CD4-positive, alpha-beta T cell treated with Interleukin-10 for 1 hour (primary cell): Measurements from ENCODE around the gene TRMT61B.

Experiments used
- DNase-seq: peaks from one replicate; pipeline ENCODE4 v3.0.0-alpha.2; 2020

TRMT61B gene

GRCh38 chr2:28870146-28870891, at the start of gene TRMT61B:
Gene TRMT61B, minus strand, starts transcription at chr2:28870309. Its CDS starts 32 bp downstream, at chr2:28870277.
- peak; percentile 96 for DNase-seq

GRCh38 chr2:28915939-28916338, 45.8 kb upstream of the TRMT61B start:
- DNase-seq, result no peak

- DNase-seq, result no peak
Observed at GRCh38 chr2:28909655-28910353, 39.7 kb upstream of the TRMT61B start.

- no peak for DNase-seq
Observed at GRCh38 chr2:28908172-28908571, 38.1 kb upstream of the TRMT61B start.

- DNase-seq, result no peak
Observed at GRCh38 chr2:28906821-28907220, 36.7 kb upstream of the TRMT61B start.

GRCh38 chr2:28906376-28906775, 36.3 kb upstream of the TRMT61B start:
- no peak for DNase-seq

GRCh38 chr2:28905533-28905932, 35.4 kb upstream of the TRMT61B start:
- no peak for DNase-seq

GRCh38 chr2:28904802-28905457, 34.8 kb upstream of the TRMT61B start:
- DNase-seq, result no peak

DNA sequence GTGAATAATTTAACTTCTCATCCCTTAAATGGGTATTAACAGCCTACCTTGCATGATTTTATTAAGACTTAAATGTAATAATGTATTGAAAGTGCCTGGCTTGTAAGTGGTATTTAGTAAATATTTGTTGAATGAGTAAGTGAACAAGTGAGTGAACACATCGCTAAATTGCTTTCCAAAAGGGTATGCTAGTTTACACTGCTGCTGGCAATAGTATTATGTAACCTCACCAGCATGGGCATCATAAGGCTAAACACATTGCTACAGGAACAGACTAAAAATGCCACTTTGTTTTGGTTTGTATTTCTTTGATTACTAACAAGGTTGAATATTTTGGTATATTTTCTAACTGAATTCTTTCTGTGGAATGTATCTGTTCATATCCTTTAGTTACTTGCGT, 34.2 kb upstream of the TRMT61B start:
- DNase-seq, result no peak

- no peak for DNase-seq
Observed at GRCh38 chr2:28902584-28902983, 32.5 kb upstream of the TRMT61B start.

DNA sequence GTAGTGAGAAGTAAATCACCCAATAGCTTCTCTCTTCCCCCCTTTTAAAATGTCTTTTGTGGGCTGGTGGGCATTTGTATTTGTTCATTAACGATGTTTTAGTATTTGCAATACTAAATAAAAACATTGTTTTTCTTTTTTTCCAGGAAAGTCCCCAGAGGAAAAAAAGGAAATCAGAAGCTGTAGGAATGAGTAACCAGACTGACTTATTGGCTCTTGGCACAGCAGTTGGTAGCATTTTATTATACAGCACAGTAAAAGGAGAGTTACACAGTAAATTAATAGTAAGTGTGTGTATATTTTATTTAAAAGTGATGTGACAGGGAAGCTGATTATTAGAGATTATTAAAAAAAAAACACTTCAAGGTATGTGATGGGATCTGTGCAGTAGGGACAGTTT, 31.7 kb upstream of the TRMT61B start:
- no peak for DNase-seq

- DNase-seq, result no peak
Observed at GRCh38 chr2:28901202-28901601, 31.1 kb upstream of the TRMT61B start.

GRCh38 chr2:28898048-28898447, 27.9 kb upstream of the TRMT61B start:
- DNase-seq, result no peak

GRCh38 chr2:28896906-28897305, 26.8 kb upstream of the TRMT61B start:
- DNase-seq, result no peak

DNA sequence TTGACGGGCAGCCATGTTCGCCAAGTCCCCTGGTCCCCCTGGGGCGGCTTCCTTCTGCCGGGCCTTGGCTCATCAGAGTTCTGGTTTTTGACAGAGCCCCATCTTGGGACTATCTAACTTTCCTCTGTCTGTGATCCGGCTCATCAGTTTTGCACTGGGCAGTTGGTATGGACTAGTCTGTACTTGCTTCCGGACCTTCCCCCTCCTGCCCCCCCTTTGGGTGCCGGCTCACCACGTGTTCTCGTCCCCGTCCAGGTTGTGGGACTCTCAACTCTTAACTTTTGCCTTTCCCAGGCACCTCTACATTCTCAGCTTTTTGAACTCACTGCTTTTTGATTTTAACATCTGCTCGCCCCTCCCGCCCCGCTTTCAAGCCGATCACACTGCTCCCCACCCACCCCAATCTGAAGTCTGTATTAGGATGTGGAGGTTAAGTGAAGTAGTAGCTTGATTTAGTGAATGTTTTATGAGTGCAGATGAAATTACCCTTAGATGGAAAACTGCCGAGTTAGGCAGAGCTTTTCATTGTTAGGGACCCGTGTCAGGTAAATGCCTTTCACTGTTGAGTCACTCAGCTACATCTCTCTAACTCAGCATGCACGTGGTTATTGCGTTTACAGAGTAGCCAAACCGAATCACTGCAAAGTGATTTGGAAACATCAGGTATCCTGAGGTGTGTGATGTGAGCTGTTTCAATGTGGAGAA, 25.2 kb upstream of the TRMT61B start:
- peak; percentile 30 for DNase-seq

- peak; percentile 98 for DNase-seq
Observed at GRCh38 chr2:28894470-28895188, 24.5 kb upstream of the TRMT61B start, which contains the start of gene WDR43. Gene WDR43, plus strand, starts transcription at chr2:28894667. Its CDS starts 32 bp downstream, at chr2:28894699.

DNA sequence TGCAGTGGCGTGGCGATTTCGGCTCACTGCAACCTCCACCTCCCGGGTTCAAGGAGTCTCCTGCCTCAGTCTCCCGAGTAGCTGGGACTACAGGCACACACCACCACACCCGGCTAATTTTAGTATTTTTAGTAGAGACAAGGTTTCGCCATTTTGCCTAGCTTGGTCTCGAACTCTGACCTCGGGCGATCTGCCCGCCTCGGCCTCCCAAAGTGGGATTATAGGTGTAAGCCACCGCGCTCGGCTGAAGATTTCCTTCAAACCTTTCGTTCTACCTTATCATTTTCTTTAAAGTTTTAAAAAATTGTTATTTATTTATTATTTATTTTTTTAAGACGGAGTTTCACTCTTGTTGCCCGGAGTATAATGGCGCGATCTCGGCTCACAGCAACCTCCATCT, 23.4 kb upstream of the TRMT61B start:
- DNase-seq, result no peak

DNA sequence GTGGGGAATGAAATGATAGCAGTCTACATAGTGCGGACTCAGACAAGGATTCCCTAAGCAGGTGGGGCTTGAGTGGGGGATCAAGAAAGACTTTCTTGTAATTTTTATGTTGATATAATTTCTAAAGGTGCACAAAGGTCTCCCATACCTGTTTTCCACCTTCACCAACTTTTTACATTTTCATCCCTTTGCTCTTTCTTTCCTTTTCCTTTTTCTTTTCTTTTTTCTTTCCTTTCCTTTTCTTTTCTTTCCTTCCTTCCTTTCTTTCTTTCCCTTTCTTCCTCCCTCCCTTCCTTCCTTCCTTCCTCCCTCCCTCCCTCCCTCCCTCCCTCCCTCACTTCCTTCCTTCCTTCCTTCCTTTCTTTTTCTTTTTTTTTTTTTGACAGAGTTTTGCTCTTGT, 10.1 kb upstream of the TRMT61B start:
- no peak for DNase-seq

GRCh38 chr2:28871620-28872019, 1.5 kb upstream of the TRMT61B start:
- DNase-seq, result no peak

- DNase-seq, result no peak
Observed at GRCh38 chr2:28869494-28870145, 489 bp downstream of the TRMT61B start.

- DNase-seq, result no peak
Observed at GRCh38 chr2:28868611-28869010, 1.5 kb downstream of the TRMT61B start.

DNA sequence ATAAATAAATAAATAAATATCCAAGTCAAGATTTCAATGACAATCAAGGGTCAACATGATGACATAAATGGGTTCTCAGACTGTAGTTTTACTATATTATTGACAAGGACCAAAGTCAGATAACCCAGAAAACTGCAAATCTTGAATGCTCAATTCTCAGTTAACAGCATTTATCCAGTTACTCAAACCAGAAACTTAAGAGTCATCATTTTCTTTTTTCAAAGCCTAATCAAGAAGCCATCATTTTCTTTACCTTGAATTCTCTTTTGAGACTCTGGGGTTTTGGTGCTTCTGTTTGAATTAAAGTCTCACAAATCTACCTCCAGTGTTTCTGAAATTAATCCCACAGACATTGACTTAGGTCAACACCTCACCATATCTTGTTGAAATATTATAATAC, 14.1 kb downstream of the TRMT61B start:
- DNase-seq, result no peak
